Measurements from ENCODE around the gene RDH5. TPM values are rescaled to one million over a fixed set of nuclear protein-coding genes. Genes with fewer than 3 reads are reported as not detected.

The RDH5 gene
- 5.3 and 5.7 TPM in 2 replicates for total RNA-seq (2014; rRNA removed; shearing (Covaris generic))

DNA sequence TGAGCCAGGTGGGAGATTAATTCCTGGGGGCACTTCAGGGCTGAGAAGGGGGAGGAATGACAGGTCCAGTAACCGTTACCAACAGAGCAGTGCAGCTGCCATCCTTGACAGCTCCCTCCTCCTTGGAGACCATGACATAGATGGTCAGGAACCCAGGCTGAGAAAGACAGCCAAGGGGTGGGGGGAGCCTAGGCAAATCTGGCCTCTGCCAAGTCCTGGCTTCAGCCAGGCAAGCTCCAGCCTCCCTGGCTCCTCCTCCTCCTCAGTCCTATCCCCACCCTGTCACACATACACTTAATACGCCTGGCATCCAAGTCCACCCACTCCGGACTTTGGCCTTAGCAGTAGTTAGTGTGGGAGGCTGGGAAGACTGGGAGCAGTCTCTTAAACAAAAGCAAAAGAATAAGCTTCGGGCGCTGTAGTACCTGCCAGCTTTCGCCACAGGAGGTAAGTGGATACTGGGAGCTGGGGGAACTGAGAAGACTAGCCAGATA, at the start of gene RDH5:
RDH5 (plus strand) TSS at position 323 of the 494 bp plus-strand sequence. CDS start 792 bp downstream, outside the sequence.
- peak; percentile 95 for DNase-seq (ENCODE audit: low spot score)

GRCh38 chr12:55671746-55672145, 48.4 kb upstream of the RDH5 start:
- DNase-seq (ENCODE audit: low spot score): no peak

GRCh38 chr12:55673638-55674037, 46.6 kb upstream of the RDH5 start:
- no peak for DNase-seq (ENCODE audit: low spot score)

DNA sequence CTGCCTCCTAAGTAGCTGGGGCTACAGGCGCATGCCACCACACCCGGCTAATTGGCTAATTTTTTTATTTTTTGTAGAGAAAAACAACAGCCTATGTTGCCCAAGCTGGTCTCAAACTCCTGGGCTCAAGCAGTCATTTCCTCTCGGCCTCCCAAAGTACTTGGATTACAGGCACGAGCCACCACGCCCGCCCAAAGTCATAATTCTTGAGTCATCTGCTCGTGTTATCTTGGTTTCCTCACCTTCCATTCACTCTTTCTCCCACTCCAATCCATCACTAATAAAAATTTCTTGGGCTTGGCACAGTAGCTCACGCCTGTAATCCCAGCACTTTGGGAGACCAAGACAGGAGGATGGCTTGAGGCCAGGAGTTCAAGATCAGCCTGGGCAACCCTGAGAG, 44.5 kb upstream of the RDH5 start:
- DNase-seq (ENCODE audit: low spot score): no peak

DNA sequence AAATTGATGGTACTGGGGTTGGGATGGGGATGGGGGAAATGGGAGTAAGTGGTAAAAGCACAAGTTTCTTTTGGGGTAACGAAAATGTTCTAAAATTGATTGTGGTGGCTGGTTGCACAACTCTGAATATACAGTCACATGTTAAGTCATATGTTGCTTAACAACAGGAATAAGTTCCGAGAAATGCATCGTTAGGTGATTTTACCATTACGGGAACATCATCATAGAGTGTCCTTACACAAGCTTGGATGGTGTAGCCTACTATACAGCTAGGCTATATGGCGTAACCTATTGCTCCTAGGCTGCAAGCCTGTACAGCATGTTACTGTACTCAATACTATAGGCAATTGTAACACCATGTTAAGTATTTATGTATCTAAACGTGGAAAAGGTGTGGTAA, 43.5 kb upstream of the RDH5 start:
- DNase-seq (ENCODE audit: low spot score): no peak

DNA sequence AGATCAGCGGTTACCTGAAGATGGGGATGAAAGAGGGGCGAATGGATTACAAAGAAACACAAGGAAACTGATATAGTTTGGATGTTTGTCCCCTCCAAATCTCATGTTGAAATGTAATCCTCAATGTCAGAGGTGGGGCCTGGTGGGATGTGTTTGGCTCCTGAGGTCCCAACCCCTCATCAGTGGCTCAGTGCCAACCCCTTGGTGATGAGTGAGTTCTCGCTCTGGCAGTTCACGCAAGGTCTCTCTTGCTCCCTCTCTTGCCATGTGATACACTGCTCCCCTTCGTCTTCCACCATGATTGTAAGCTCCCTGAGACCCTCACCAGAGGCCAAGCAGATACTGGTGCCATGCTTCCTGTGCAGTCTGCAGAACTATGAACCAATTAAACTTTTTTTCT, 40.5 kb upstream of the RDH5 start:
- DNase-seq (ENCODE audit: low spot score): no peak

DNA sequence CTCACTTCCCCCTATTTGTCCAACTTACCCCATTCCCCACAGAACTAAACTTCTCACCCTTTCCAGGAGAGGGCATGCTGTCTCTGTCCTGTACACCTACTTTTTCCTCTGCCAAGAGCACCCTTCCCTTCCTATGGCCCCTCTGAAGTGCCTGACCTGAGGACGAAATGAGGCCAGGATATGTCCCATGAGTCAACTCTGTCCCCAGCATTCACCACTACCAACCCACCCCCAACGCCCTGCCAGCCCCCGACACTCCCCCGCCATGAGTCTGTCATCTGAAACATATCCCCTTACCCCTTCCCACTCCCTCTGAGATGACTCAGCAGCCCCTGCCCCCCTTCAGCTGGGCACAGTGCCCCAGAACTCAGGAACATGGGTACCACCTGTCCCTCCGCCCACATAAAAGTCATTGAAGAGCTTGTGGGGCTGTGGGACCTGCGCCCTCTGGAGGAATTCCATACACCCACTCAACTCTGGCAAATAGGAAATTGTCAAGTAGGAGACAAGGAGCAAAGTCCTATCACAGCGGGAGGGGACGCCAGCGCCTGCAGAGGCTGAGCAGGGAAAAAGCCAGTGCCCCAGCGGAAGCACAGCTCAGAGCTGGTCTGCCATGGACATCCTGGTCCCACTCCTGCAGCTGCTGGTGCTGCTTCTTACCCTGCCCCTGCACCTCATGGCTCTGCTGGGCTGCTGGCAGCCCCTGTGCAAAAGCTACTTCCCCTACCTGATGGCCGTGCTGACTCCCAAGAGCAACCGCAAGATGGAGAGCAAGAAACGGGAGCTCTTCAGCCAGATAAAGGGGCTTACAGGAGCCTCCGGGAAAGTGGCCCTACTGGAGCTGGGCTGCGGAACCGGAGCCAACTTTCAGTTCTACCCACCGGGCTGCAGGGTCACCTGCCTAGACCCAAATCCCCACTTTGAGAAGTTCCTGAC, 38.8 kb upstream of the RDH5 start:
- DNase-seq (ENCODE audit: low spot score): peak; percentile 91

DNA sequence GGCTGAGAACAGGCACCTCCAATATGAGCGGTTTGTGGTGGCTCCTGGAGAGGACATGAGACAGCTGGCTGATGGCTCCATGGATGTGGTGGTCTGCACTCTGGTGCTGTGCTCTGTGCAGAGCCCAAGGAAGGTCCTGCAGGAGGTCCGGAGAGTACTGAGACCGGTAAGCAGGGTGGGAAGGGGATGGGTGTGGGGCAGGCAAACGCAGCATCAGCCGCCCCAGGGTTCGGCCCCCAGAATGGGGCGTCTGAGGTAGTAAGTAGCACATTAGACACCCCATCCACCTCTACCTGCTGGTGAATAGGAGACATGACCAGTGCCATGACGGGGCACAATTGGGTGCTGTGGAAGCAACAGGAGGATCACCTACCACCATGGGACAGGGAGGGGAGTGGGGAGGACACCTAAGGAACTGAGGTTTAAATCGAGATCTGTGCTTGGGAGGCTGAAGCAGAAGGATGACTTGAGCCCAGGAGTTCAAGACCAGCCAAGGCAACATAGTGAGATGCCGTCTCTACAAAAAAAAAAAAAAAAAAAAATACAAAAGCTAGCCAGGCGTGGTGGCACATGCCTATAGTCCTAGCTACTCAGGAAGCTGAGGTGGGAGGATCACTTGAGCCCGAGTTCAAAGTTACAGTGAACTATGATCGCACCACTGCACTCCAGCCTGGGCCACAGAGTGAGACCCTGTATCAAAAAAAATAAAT, 38.0 kb upstream of the RDH5 start:
- DNase-seq (ENCODE audit: low spot score): peak; percentile 48

- no peak for DNase-seq (ENCODE audit: low spot score)
These were observed 36.5 kb upstream of the RDH5 start for GRCh38 chr12:55683676-55684075.

DNA sequence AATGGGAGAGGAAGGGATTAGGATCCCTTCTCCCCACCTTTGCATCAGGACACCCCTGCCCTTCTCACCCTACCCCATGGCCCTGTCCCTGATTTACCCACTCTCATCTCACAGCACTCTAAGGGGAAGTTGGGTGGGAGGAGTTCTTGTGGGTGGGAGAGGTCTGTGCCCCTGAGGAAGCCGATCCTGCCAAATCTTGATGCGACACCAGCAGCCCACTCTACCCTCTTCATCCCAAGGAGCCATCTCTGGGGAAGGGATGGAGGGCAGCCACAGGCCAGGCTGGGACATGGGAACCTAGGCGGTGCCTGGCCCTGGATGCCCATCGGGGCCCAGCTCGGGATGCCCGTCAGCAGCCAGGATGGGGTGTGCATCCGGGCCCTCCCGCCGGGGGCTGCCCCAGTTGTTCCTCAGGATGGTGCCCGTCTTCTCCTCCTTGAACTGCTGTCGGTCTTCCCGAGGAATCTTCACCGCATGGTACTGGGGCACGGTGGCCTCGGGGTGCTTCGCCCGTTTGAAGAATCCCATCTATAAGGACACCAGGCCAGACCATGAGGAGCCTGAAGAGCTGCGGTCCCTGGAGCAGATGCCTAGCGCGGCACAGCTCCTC, 35.3 kb upstream of the RDH5 start:
- DNase-seq (ENCODE audit: low spot score): no peak

- DNase-seq (ENCODE audit: low spot score): no peak
These were observed 34.5 kb upstream of the RDH5 start for GRCh38 chr12:55685671-55686070.

- no peak for DNase-seq (ENCODE audit: low spot score)
These were observed 33.7 kb upstream of the RDH5 start for GRCh38 chr12:55686366-55687010.

DNA sequence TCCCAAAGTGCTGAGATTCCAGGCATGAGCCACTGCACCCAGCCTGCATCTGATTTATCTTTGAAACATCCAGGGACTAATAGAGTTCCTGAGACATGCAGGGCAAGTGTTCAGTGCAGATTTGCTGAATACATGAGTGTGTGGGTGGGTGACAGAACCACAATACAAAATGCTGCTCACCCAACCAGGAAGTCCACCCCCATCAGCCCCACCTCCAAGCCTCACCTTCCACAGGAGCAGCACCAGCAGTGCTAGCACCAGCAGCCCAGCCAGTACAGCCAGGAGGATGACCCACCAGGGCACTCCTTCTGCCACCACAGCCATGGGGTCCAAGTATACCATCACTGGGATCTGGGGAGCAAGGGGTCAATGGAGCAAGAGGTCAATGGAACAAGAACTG, 32.4 kb upstream of the RDH5 start:
- no peak for DNase-seq (ENCODE audit: low spot score)

GRCh38 chr12:55688716-55689655, 31.2 kb upstream of the RDH5 start:
- DNase-seq (ENCODE audit: low spot score): no peak

DNA sequence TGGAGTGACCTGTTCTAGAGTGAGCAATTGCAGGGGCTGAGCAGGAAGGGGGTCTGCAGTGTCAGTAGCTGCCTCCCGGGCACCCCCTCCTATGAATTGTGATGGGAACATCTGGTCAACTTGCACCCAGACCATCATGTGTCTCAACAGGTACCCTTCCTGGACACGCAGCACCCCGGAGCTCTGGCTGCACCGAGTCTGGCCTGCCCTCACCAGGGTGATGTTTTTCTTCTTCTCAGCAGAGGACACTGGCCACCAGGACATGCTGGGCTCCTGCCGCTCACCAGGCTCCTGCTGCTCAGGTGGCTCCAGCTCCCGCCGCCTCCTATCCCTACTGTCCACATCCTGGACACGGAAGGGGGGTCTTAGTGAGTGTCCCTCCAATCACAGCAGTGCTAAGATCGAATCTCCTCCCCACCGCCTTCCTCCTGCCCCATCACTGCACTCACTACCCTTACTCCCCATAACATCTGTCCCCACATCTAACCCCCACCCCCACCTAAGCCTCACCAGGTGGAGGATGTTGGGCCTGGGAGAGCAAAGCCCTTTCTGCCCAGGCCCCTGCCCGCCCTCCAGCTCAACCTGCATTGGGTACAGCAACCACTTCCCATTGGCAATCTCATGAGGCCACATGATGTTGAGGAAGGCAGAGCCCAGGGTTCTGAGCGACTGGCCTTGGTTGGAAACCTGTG, 27.4 kb upstream of the RDH5 start:
- DNase-seq (ENCODE audit: low spot score): no peak

- no peak for DNase-seq (ENCODE audit: low spot score)
These were observed 26.6 kb upstream of the RDH5 start for GRCh38 chr12:55693323-55694187.

- no peak for DNase-seq (ENCODE audit: low spot score)
These were observed 26.0 kb upstream of the RDH5 start for GRCh38 chr12:55694188-55694515.

DNA sequence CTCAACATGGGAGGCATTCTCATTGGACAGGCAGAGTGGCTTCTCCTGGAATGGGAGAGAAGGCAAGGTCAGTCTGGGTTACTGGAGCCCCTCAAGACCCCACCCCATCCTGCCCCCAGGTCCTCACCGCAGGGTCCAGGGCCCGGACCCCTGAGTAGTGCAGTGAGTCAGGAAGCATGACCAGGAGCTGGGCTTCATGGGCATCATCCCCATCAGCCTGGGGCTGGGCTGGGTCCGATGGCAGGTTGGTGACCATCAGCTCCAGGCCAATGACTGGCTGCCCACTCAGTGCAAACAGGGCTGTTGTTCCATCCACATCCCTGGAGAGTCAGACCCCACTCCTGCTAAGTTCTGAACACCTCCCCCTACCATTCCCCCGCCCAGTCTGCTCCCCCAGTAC, 25.5 kb upstream of the RDH5 start:
- no peak for DNase-seq (ENCODE audit: low spot score)

GRCh38 chr12:55695349-55695748, 24.8 kb upstream of the RDH5 start:
- DNase-seq (ENCODE audit: low spot score): no peak

Data from HT-29 (cell line).